Immature natural killer cell (primary cell): Measurements from ENCODE around the gene FATE1. TPM values are rescaled to one million over a fixed set of nuclear protein-coding genes. Genes with fewer than 3 reads are reported as not detected.

ENCODE experiments used
- DNase-seq, 3 donors: peaks; one replicate each; pipeline ENCODE4 v3.0.0; 2022; ENCODE audit warnings: mixed read lengths in 1 of 3
- H3K27ac Mint-ChIP-seq, 6 donors: one replicate each; pipeline ENCODE4 v1.8.0; 2020; ENCODE audit warnings: mixed read lengths in 6 of 6, mild to moderate bottlenecking in 5 of 6, inconsistent platforms in 4 of 6, moderate library complexity in 3 of 6
- H3K27me3 Mint-ChIP-seq, 3 donors: one replicate each; pipeline ENCODE4 v1.8.0; 2020 to 2021; ENCODE audit warnings: low read depth in 3 of 3, mild to moderate bottlenecking in 3 of 3, mixed read lengths in 3 of 3, moderate library complexity in 3 of 3, inconsistent platforms in 1 of 3
- H3K36me3 Mint-ChIP-seq, 3 donors: one replicate each; pipeline ENCODE4 v1.8.0; 2020; ENCODE audit warnings: mixed read lengths in 3 of 3, inconsistent platforms in 2 of 3, mild to moderate bottlenecking in 2 of 3
- H3K4me1 Mint-ChIP-seq, 2 donors: one replicate each; pipeline ENCODE4 v1.8.0; 2020; ENCODE audit warnings: inconsistent platforms in 2 of 2, mild to moderate bottlenecking in 2 of 2, mixed read lengths in 2 of 2, moderate library complexity in 1 of 2
- H3K4me3 Mint-ChIP-seq, 5 donors: one replicate each; pipeline ENCODE4 v1.8.0; 2020; ENCODE audit warnings: mild to moderate bottlenecking in 5 of 5, mixed read lengths in 5 of 5, inconsistent platforms in 3 of 5, moderate library complexity in 3 of 5
- H3K9me3 Mint-ChIP-seq, 6 donors: one replicate each; pipeline ENCODE4 v1.8.0; 2020; ENCODE audit warnings: mild to moderate bottlenecking in 6 of 6, mixed read lengths in 6 of 6, inconsistent platforms in 4 of 6, moderate library complexity in 3 of 6
- polyA plus RNA-seq, 3 donors: library from polyadenylated mRNA; unstranded; fragments of 300-500 nt; fragmentation: Illumina TruSeq; gene quantifications; one replicate each; pipeline ENCODE4 v1.2.3, GENCODE V29; 2021

The FATE1 gene
- polyA plus RNA-seq, 3 donors from 2014 or later: not detected

GRCh38 chrX:151698485-151698884 lies 17.4 kb upstream of the FATE1 start:
- H3K4me3 Mint-ChIP-seq: no peak overlapping the region
- no peaks in the 10 kb centered on the region for H3K4me1 Mint-ChIP-seq
- peaks cover 0 to 6% (median 0%) of the 10 kb centered on the region in 3 donors for H3K27me3 Mint-ChIP-seq
- H3K36me3 Mint-ChIP-seq: no peaks in the 10 kb centered on the region
- H3K9me3 Mint-ChIP-seq: no peaks in the 10 kb centered on the region
- DNase-seq: no peak
- no peak overlapping the region for H3K27ac Mint-ChIP-seq

GRCh38 chrX:151699746-151700145 lies 16.1 kb upstream of the FATE1 start:
- H3K27ac Mint-ChIP-seq: no peak overlapping the region
- no peaks in the 10 kb centered on the region for H3K4me1 Mint-ChIP-seq
- H3K4me3 Mint-ChIP-seq: no peak overlapping the region

DNA sequence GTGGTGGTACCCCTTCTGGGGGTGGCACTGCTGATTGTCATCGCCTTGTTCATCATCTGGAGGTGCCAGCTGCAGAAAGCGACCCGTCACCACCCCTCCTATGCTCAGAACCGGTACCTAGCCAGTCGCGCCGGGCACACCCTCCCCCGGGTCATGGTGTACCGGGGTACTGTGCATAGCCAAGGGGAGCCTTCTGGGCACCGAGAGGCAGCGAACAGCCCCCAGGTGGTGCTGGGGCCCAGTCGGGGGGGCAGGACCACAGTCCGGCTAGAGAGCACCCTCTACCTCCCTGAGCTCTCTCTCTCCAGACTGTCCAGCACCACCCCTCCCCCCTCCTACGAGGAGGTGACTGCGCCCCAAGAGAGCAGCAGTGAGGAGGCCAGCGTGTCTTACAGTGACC lies 15.3 kb upstream of the FATE1 start:
- Mint-ChIP-seq H3K4me3 (no peak overlapping the region), H3K27me3 (peaks cover 0 to 4% (median 1%) of the 10 kb centered on the region in 3 donors), H3K36me3 (no peaks in the 10 kb centered on the region), H3K9me3 (no peaks in the 10 kb centered on the region), H3K27ac (no peak overlapping the region), H3K4me1 (no peaks in the 10 kb centered on the region)
- DNase-seq: no peak

More at GRCh38 chrX:151699746-151700145, 16.1 kb upstream of the FATE1 start:
- Mint-ChIP-seq H3K36me3 (no peaks in the 10 kb centered on the region), H3K27me3 (peaks cover 0 to 6% (median 1%) of the 10 kb centered on the region in 3 donors), H3K9me3 (no peaks in the 10 kb centered on the region)
- DNase-seq: no peak

GRCh38 chrX:151701071-151701470 lies 14.8 kb upstream of the FATE1 start:
- DNase-seq: no peak
- Mint-ChIP-seq H3K27me3 (peaks cover 0 to 2% (median 1%) of the 10 kb centered on the region in 3 donors), H3K9me3 (no peaks in the 10 kb centered on the region), H3K4me3 (no peak overlapping the region), H3K36me3 (no peaks in the 10 kb centered on the region), H3K4me1 (no peaks in the 10 kb centered on the region), H3K27ac (no peak overlapping the region)

DNA sequence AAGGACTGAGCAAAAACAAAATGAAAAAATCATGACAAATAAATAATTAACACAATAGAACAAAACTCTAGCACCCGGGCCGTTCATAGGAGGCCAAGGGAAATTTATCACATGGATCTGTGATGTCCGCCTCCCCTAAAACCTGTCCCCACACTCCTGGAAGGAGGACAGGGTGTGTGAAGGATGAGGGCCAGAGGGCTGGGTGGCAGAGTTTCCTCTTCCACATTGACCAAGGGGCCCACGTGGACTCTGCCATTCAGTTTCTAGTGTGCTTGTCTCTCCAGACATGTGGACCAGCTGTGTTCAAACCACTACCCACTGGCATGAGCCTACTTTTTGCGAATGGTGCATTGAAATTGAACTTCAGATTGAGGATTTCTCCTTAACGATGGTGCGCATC lies 14.3 kb upstream of the FATE1 start:
- Mint-ChIP-seq H3K9me3 (no peaks in the 10 kb centered on the region), H3K36me3 (no peaks in the 10 kb centered on the region), H3K4me3 (no peak overlapping the region), H3K27ac (no peak overlapping the region), H3K4me1 (no peaks in the 10 kb centered on the region), H3K27me3 (peaks cover 0 to 2% (median 1%) of the 10 kb centered on the region in 3 donors)
- DNase-seq: no peak

DNA sequence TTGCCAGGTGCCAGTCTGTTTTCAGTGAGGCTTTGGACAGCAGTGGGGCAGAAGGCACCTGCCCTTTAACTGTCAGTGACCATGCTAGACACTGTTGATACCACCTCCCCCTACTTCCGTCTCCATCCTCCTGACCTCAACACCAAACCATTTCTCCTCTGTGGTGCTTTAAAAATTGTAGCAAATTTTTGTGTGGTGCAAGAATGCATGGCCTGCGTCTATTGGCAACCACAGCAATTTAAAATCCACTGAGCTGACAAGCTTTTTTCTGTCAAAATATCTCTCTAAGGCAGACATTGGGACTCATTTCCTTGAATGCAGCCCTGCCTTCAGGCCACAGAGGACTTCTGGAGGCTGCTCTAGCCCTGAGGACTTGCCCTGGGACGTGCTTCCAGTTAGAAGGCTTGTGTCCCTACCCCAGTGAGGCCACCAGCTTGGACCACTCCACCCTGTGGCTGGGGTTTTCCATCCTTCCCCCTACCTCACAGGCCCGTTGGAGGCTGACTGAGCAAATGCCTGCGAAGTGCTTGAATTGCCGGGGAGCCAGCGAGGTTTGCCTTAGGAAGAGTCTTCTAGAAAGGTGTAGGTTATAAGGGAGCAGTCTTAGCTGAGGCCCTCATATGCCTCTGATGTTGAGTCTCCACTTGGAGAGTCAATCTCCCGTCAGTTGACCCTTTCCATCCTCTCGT lies 13.7 kb upstream of the FATE1 start:
- Mint-ChIP-seq H3K9me3 (no peaks in the 10 kb centered on the region), H3K27ac (no peak overlapping the region), H3K4me3 (no peak overlapping the region)

DNA sequence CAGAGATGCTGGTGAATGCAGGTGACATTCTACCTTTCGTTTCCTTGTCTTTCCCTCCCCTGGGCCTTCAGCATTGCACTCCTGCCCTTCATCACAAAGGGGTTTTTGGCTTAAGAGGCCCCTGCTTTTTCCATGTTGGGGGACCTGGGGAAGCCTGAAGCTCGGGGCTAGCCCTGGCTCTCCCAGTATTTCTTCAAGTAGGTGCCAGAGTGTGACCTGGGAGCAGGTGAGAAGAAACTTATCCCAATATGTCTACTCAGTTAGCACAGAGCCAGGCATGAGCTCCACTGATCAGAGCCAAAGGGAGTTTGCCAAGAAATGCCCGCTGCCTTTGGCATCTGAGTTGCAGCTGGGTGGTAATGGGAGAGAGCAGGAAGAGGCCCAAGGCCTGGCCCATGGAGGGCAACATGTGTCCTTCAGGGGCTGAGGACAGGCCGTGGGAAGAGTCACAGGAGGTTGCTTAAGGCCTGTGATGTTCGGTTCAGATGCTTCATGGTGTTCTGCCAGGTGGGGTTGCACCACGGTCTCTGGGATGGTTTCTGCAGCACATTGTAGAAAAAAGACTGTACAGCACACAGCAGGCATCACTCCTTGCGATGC lies 13.0 kb upstream of the FATE1 start:
- no peak overlapping the region for H3K27ac Mint-ChIP-seq
- no peak for DNase-seq
- no peaks in the 10 kb centered on the region for H3K9me3 Mint-ChIP-seq
- H3K4me3 Mint-ChIP-seq: no peak overlapping the region
- H3K36me3 Mint-ChIP-seq: no peaks in the 10 kb centered on the region
- no peaks in the 10 kb centered on the region for H3K4me1 Mint-ChIP-seq
- peaks cover 0 to 3% (median 2%) of the 10 kb centered on the region in 3 donors for H3K27me3 Mint-ChIP-seq

More for the DNA sequence above, 13.7 kb upstream of the FATE1 start:
- Mint-ChIP-seq H3K27me3 (peaks cover 0 to 2% (median 1%) of the 10 kb centered on the region in 3 donors), H3K36me3 (no peaks in the 10 kb centered on the region), H3K4me1 (no peaks in the 10 kb centered on the region)
- DNase-seq: no peak

GRCh38 chrX:151703487-151703886 lies 12.3 kb upstream of the FATE1 start:
- Mint-ChIP-seq H3K36me3 (no peaks in the 10 kb centered on the region), H3K27me3 (peaks cover 0 to 3% (median 2%) of the 10 kb centered on the region in 3 donors), H3K4me3 (no peak overlapping the region), H3K9me3 (no peaks in the 10 kb centered on the region), H3K27ac (no peak overlapping the region), H3K4me1 (no peaks in the 10 kb centered on the region)
- no peak for DNase-seq

DNA sequence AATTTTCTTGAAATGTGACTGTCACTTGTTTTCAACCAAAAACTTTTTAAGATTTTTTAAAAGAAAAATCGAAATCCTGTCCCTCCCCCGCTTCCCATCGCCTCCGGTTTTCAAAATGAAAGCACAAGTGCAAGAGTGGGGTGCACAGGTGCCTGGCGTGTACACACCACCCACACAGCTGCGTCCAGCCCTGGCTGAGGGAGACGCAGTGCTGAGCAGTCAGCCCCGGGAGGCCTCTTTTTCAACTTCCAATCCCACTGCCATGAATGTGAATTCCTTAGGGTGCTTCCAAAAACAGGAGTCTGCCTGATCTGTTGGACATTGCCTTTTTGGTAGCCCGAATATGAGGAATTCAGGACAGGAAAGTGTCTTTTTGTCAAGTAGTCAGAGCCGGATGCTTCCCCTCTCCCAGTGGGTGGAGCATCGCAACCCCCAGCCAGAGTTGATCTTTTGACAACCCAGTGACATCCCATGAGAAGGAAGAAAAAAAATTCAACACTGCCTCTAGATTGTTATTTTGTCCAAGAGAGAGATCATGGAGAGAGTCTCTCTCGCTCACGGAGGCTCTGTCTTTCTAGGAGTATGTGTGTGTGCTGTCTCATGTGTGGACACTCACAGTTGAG lies 11.7 kb upstream of the FATE1 start:
- no peaks in the 10 kb centered on the region for H3K36me3 Mint-ChIP-seq
- no peak overlapping the region for H3K27ac Mint-ChIP-seq
- H3K4me1 Mint-ChIP-seq: no peaks in the 10 kb centered on the region
- H3K4me3 Mint-ChIP-seq: no peak overlapping the region
- no peaks in the 10 kb centered on the region for H3K9me3 Mint-ChIP-seq
- H3K27me3 Mint-ChIP-seq: peaks cover 0 to 3% (median 2%) of the 10 kb centered on the region in 3 donors
- no peak for DNase-seq

- no peak overlapping the region for H3K27ac Mint-ChIP-seq
- no peaks in the 10 kb centered on the region for H3K36me3 Mint-ChIP-seq
- H3K9me3 Mint-ChIP-seq: no peaks in the 10 kb centered on the region
- no peaks in the 10 kb centered on the region for H3K4me1 Mint-ChIP-seq
- peaks cover 3% of the 10 kb centered on the region in 3 donors for H3K27me3 Mint-ChIP-seq
- DNase-seq: no peak
- no peak overlapping the region for H3K4me3 Mint-ChIP-seq
Observed at GRCh38 chrX:151708821-151709220, 7.0 kb upstream of the FATE1 start.

DNA sequence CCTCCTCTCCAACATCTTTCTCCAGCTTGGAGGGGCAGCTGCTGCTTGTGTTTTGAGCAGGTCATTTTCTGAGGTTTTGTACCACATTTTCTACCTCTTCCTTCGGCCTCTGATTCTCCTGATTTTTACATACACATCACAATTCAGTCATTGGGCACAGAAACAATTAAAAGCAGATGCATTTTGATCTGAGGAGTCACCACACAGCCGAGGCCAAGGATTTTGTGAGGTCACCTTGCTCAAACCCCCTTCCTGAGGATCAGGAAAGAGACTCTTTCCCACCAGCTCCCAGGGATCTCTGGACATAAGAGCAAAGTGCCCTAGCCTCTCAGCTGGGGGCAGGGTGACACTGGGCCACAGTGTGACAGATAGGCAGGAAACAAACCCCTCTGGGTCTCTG lies 5.4 kb upstream of the FATE1 start:
- Mint-ChIP-seq H3K4me1 (no peaks in the 10 kb centered on the region), H3K9me3 (no peaks in the 10 kb centered on the region), H3K36me3 (no peaks in the 10 kb centered on the region), H3K4me3 (no peak overlapping the region), H3K27me3 (peaks cover 2 to 4% (median 3%) of the 10 kb centered on the region in 3 donors), H3K27ac (no peak overlapping the region)
- no peak for DNase-seq

GRCh38 chrX:151711154-151711553 lies 4.7 kb upstream of the FATE1 start:
- Mint-ChIP-seq H3K9me3 (no peaks in the 10 kb centered on the region), H3K27ac (no peak overlapping the region), H3K4me3 (no peak overlapping the region), H3K27me3 (peaks cover 2 to 8% (median 4%) of the 10 kb centered on the region in 3 donors), H3K36me3 (no peaks in the 10 kb centered on the region), H3K4me1 (no peaks in the 10 kb centered on the region)
- DNase-seq: no peak

DNA sequence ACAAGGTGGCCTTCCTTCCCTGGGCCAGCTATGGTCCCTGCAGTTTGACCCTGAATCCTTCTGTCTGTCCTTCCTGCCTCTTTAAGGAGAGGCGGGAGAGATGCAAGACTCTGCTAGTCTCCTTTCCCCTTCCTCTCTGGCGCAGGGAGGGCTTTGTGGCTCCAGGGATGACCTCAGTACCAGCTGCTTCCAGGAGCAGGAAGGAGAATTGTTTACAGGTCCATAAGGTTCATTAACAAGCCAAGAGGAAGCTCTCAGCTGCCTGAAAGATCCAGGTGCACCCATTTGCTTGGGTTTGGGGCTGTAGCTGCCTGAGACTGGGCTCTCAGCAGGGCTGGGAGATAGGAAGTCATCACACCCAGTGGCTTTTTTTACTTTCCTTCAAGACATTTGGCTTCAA lies 4.0 kb upstream of the FATE1 start:
- H3K9me3 Mint-ChIP-seq: no peaks in the 10 kb centered on the region
- peaks cover 2 to 10% (median 6%) of the 10 kb centered on the region in 3 donors for H3K27me3 Mint-ChIP-seq
- H3K4me3 Mint-ChIP-seq: no peak overlapping the region
- no peak for DNase-seq
- H3K36me3 Mint-ChIP-seq: no peaks in the 10 kb centered on the region
- no peaks in the 10 kb centered on the region for H3K4me1 Mint-ChIP-seq
- no peak overlapping the region for H3K27ac Mint-ChIP-seq

- Mint-ChIP-seq H3K4me1 (no peaks in the 10 kb centered on the region), H3K36me3 (no peaks in the 10 kb centered on the region), H3K4me3 (no peak overlapping the region), H3K9me3 (no peaks in the 10 kb centered on the region), H3K27ac (no peak overlapping the region), H3K27me3 (peaks cover under 1 to 11% (median 6%) of the 10 kb centered on the region in 3 donors)
- no peak for DNase-seq
Observed at GRCh38 chrX:151712253-151712652, 3.6 kb upstream of the FATE1 start.
